Stimulated activated CD8-positive, alpha-beta memory T cell treated with anti-CD3 and anti-CD28 coated beads, Interleukin-7, amount 100 ng/mL, for 48 hours (primary cell): ENCODE measurements around the gene LILRB2.
A peak's percentile ranks its signal among the peaks of the same experiment; 100 is the strongest.
"Not testable (repeated sequence)": the region's sequence is repeated elsewhere in the genome, so short reads cannot be mapped to it uniquely, and the experiment has no call there.

Experiments
- DNase-seq, 2 donors: peaks; one replicate each; pipeline ENCODE4 v3.0.0-alpha.2; 2020; ENCODE audit warnings: low read depth in 1 of 2; ENCODE audit errors: extremely low read depth in 1 of 2

LILRB2 gene

DNA sequence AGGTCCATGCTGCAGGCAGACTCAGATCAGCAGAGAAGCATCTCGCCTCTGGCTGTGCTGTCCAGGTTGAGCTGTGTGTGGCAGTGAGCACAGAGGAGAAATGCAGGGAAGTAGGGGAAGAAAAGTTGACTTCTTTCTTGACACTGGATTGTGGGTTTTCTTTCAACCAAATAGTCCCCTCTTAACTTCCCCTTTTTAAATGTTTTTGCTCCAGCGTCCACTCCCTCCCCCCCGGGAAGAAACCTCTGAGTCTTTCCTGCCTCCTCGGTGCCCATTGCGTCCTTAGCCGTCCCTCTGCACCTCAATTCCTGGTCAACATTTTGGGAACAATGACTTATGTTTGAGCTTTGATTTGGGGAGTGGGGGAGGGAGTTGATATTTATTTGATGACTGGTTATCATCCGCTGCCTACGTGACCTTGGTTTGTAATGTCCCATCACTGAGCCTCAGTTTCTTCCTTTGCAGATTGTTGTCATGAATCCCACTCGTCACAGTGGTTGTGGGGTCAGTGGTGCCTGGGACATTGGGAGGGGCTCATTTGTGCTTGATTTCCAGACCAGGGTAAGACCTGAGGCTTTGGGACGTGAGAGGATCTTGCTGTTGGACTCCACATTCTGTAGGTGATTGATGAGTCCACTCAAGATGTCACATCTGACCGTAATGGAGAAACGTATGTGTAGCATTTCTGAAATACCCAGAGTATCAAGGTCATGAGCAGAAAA, at the start of gene LILRB2:
LILRB2 (minus strand) TSS at position 104 of the 722 bp plus-strand sequence. CDS start 614 bp downstream, outside the sequence.
- no peak for DNase-seq

GRCh38 chr19:54329476-54330165, 48.7 kb upstream of the LILRB2 start:
- no peak for DNase-seq

DNA sequence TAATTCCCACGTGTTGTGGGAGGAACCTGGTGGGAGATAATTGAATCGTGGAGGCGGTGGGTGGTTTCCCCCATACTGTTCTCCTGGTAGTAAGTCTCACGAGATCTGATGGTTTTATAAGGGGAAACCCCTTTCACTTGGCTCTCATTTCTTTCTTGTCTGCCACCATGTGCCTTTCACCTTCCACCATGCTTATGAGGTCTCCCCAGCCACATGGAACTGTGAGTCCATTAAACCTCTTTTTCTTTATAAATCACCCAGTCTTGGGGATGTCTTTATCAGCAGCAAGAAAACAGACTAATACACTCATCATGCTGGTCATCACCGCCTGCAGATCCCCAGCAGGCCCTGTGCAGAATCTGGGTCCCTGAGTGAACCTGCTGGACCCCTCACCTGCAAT, 47.9 kb upstream of the LILRB2 start:
- DNase-seq = not testable (repeated sequence)

- no peak for DNase-seq
Measured at GRCh38 chr19:54325631-54326030, 44.7 kb upstream of the LILRB2 start.

DNA sequence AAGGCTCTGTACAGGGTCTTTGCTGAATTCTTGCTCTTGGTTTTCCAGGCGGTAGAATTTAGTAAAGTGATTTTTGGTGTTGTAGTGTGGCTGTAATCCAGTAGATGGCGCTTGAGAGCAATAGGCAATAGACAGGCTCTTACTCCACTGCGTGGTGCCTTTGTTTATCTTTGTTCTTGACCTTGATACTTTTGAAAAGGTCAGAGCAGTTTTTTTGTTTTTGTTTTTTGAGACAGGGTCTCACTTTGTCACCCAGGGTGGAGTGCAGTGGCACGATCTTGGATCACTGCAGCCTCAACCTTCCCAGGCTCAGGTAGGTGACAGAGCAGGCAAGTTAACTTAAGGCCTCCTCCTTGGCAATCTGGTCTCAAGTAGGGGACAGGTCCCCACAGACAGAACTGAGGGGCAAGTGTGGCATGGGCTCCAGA, 44.3 kb upstream of the LILRB2 start:
- peak in 1 of 2 donors; percentile 5 for DNase-seq

GRCh38 chr19:54324071-54324470, 43.2 kb upstream of the LILRB2 start:
- DNase-seq = no peak

- DNase-seq = not testable (repeated sequence)
Measured at GRCh38 chr19:54322934-54323333, 42.0 kb upstream of the LILRB2 start.

GRCh38 chr19:54322295-54322694, 41.4 kb upstream of the LILRB2 start:
- not testable (repeated sequence) for DNase-seq

- DNase-seq = no peak
Measured at GRCh38 chr19:54319892-54320670, 39.2 kb upstream of the LILRB2 start.

DNA sequence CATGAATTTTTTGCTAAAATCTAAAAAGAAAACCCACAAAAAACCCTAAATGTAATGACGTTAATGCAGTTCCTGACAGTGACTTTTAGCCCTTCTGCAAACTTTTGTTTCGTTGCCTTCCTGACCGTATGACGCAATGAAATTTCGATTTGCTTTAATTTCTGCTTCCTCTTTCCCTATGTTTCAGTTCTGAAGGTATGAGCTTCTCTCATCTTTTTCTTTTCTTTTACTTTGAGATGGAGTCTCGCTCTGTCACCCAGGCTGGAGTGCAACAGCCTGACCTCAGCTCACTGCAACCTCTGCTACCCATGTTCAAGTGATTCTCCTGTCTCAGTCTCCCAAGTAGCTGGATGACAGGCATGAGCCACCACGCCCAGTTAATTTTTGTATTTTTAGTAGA, 38.1 kb upstream of the LILRB2 start:
- no peak for DNase-seq

DNA sequence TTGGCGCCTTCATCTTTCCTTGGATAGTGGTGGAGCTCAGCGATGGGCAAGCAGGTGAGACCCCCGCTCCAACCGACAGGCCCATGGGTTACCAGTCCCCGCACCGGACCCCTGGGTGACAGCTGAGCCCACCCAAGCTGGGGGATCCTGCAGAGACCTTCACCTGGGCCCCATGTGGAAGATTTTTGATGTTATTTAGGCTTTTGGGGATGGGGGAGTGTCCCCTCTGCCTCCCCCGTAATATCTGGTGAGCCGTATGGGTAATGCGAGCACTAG, 37.0 kb upstream of the LILRB2 start:
- no peak for DNase-seq

DNA sequence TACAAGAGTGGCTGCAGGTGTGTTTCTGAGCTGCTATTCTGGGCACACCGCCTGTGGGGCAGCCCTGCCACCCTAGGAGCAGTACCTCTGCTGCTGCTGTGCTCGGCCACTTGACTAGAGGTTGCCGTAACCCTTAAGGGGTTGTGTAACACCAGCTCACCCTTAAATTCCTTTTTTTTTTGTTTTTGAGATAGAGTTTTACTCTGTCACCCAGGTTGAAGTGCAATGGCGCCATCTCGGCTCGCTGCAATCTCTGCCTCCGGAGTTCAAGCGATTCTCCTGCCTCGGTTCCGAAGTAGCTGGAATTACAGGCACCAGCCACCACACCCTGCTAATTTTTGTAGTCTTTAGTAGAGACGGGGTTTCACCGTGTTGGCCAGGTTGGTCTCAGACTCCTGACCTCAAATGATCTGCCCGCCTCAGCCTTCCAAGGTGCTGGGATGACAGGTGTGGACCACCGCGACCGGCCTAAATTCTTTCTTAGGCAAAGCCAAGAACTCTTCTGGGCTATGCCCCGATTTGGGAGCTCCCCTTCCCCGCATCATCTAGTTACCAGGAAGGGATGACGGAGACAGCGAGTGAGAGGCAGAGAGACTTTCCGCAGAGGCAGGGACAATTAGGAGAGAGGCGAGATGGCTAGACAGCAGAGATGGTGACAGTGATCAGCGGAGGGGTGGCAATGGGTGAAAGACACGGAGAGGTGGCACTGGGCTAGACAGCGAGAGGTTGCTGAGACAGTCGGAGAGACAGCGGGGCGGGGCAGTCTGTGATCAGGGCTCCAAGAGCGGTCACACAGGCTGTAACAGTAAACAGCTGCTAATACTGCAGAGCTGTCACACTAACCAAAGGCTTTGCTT, 36.4 kb upstream of the LILRB2 start:
- no peak for DNase-seq

DNA sequence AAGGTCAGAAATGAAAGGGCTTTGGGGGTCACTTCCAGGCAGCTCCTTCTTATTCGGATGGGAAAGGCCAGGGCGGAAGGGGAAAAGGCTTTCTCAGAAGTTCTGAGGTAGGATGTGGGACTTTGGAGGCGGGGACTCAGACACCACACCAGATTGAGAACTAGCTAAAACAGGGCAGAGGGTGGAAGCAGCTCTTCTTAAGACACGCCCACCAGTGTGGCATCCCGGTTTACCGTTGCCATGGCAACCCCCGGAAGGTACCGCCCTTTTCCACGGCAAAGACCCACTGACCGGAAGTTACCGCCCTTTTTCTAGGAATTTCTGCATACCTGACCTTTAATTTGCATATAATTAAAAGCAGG, 35.8 kb upstream of the LILRB2 start:
- no peak for DNase-seq

DNA sequence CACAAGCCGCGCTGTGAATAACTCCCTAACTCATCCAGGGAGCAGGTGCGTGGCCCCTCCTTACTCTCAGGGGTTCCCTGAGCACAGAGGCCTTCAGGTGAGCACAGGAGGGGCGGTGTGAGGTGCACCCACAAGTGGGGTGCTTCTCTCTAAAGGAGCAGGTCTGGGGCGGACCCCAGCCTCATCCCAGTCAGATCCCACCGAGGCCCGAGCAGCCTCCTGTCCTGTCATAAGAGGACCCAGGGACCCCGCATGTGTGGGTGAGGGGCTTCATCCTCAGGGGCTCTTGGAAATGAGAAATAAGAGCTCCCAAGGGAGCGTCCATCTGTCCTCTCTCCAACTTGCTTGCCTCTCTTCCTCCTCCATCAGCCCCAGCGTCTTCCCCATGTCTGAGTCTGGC, 35.0 kb upstream of the LILRB2 start:
- no peak for DNase-seq

DNA sequence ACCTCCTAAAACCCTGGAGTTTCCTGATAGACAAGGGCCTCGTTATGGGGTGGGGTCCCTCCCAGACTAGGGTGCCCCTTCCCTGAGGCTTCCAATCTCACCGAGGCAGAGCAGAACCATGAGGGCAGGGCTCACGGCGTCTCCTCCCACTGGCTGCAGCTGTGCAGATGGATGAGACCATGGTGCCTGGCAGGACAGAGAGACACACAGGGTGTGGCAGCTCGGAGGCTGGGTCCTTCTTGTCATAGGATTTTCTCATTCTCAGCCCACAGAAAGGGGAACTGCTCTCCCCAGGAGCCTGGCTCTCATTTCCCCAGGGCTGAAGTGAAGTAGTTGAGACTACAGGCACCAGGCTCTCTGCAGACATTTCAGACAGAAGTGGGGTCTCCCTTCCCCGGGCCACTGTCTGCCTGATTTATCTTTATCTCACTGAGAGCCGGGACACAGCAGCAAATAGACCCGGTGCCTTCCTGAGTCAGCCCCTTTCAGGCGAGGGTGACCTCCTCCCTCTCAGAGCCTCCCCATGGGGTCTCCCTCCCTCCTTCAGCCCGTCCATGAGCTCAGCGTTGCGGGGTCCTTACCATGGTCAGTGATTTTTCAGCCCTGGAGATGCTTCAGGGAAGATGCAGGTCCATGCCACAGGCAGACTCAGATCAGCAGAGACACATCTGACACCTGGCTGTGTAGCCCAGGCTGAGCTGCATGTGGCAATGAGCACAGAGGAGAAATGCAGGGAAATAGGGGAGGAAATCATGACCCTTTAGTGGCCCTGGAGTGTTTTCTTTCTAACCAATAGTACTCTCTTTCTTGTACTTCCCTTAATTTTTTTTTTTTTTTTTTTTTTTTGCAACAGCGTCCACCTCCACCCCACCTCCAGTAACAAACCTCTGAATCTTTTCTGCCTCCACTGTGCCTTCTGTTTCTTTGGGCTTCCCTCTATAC, 31.8 kb upstream of the LILRB2 start, which contains the start of gene LILRA5:
LILRA5 (minus strand) TSS at position 731 of the 942 bp plus-strand sequence; CDS start at position 584, 147 bp downstream.
- DNase-seq = no peak

DNA sequence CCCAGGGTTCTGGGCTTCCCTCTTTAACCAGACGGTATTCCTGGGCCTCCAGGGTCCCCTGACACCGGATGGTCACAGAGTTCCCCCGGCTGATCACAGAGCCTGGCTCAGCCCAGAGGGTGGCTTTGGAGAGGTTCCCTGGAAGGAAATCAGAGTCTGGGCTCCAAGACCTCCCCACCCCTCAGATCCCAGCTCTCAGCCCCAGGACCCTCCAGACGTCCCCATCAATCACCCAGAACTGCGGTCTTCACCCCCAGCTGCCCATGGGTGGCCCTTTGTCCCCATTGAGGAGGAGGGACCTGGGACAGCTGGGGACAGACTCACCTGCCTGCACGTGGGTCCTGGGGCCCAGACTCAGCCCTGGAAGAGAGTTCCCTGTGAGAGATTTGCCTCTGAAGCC, 31.1 kb upstream of the LILRB2 start:
- no peak for DNase-seq

DNA sequence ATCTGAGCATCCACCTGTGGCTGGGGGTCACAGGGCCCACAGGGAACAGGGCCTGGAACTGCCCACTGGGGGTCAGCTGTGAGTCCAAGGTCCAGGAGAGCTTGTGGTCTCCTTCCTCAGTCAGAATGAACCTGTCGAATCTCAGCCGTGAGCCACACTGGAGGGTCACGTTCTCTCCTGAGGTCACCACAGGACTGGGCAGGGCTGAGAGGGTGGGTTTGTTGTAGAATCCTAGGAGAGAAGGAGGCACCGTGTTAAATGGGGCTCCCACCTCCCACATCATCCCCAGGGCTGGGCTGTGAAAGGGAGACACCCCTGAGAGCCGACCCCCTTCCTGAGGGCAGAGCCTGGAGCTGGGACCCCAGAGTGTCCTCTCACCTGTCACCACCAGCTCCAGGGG, 30.6 kb upstream of the LILRB2 start:
- DNase-seq = no peak

DNA sequence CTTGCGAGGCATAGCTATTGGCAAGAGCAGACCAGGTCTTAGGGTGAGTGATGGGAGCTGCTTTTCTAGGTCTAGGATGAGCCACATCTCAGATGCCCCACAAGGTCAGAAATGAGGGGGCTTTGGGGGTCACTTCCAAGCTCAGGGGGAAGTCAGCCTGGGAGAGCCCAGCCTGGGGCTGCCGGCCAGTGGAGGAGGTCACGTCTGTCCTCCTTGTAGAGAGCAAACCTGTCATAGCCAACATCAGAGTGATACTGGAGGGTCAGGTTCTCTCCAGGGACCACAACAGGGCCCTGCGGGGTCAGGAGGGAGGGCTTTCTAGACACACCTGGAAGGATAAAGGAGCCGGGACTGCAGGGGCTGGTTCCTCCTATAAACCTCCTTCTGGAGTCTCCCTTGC, 29.6 kb upstream of the LILRB2 start:
- no peak for DNase-seq

DNA sequence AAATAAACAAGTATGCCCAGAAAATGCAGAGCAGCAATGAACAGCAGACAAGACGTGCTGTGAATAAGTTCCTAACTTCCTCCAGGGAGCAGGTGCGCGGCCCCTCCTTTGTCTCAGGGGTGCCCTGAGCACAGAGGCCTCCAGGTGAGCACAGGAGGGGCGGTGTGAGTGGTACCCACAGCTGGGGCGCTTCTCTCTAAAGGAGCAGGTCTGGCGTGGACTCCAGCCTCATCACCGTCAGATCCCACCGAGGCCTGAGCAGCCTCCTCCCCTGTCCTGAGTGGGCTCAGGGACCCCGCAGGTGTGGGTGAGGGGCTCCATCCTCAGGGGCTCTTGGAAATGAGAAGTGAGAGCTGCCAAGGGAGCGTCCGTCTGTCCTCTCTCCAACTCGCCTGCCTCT, 28.9 kb upstream of the LILRB2 start:
- no peak for DNase-seq
